ENCODE data around the gene C2CD4C.

Gene C2CD4C

DNA sequence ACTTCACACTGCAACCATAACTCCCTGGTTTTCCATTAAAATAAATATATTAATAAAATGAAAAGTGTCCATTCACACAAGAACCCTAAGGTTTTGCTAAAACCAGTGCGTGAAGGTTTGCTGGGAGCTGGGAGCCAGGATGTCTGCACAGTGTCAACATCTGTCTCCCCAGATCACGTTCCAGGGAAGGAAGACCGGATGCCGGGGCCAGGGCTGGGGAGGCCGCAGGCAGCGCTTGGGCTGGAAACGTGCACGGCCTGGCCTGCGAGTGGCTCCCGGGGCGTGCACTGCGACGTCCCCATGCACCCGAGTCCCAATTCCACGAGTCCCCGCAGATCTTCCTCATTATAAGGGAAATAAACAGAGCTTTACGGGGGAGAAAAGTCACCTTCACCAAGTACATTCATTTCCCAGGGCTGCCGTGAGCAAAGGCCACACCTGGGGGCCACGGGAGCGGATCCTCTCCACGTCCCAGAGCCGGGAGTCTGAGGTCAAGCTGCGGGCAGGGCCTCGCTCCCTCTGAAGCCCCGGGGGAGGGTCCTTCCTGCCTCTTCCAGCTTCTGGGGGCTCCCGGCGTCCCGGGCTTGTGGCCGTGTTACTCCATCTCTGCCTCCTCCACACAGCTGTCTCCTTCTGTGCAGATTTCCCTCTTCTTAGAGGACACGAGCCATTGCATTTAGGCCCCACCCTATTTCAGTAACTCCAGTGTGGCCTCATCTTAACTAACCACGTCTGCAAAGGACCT lies 39.0 kb upstream of the C2CD4C start:
- in situ Hi-C loops (cut with HindIII; ENCODE audit: low pct_unique_long_range_greater_than_20kb, low sequenced_read_pairs), result no loop called here
- no peak for DNase-seq (ENCODE audit: low read depth in 1 of 2, low spot score in 1 of 2)
- TF ChIP-seq JUND (IDR thresholded peaks at IDR 0.05; ENCODE audit: low read depth), result no peak

DNA sequence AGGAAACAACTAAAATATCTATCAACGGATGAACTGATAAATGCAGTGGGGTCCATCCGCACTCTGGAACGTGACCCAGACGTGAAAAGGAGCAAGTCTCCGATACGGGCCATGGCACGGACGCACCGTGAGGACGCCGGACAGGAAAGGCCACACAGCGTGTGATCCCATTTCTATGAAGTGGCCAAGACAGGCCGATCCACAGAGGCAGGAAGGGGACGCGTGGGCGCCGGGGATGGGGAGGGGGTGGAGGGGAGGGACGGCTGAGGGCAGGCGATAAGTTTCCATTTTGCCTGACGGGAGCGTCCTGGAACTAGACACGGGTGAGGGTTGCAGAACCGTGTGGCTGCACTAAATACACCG lies 38.1 kb upstream of the C2CD4C start:
- in situ Hi-C loops (cut with HindIII; ENCODE audit: low pct_unique_long_range_greater_than_20kb, low sequenced_read_pairs), result no loop called here
- TF ChIP-seq JUND (IDR thresholded peaks at IDR 0.05; ENCODE audit: low read depth), result no peak
- DNase-seq (ENCODE audit: low read depth in 1 of 2, low spot score in 1 of 2), result no peak

DNA sequence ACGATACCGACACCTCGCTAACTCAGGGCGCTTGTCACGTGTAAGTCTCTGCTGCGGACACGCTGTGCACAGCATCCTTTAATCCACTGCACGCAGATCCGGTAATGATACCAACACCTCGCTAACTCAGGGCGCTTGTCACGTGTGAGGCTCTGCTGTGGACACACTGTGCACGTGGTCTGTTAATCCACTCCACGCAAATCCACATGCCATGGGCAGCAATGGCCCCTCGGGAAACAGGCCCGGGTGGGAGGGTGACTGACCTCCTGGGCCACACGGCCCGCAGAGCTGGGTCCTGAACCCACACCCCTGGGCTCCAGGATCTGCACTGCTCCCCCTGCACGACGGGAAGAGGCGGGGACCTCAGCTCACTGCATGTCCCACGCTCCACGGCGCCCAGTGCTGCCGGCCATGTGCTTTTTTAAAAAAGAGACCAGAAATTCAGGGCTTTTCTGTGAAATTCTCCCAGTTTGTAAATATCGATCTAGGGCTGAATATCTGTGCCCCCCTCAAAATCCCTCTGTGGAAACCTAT lies 35.8 kb upstream of the C2CD4C start:
- in situ Hi-C loops (cut with HindIII; ENCODE audit: low pct_unique_long_range_greater_than_20kb, low sequenced_read_pairs), result no loop called here
- no peak for DNase-seq (ENCODE audit: low read depth in 1 of 2, low spot score in 1 of 2)
- no peak for TF ChIP-seq JUND (IDR thresholded peaks at IDR 0.05; ENCODE audit: low read depth)

DNA sequence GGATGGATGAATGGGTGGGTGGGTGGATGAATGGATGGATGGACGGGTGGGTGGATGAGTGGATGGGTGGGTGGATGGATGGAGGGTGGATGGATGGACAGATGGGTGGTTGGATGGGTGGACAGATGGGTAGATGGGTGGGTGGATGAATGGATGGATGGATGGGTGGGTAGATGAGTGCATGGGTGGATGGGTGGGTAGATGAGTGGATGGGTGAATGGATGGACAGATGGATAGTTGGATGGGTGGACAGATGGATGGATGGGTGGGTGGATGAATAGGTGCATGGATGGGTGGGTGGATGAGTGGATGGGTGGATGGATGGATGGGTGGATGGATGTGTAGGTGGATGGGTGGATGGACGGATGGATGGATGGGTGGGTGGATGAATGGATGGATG lies 34.1 kb upstream of the C2CD4C start:
- DNase-seq (ENCODE audit: low read depth in 1 of 2, low spot score in 1 of 2), result no peak
- in situ Hi-C loops (cut with HindIII; ENCODE audit: low pct_unique_long_range_greater_than_20kb, low sequenced_read_pairs), result no loop called here
- TF ChIP-seq JUND (IDR thresholded peaks at IDR 0.05; ENCODE audit: low read depth), result no peak

DNA sequence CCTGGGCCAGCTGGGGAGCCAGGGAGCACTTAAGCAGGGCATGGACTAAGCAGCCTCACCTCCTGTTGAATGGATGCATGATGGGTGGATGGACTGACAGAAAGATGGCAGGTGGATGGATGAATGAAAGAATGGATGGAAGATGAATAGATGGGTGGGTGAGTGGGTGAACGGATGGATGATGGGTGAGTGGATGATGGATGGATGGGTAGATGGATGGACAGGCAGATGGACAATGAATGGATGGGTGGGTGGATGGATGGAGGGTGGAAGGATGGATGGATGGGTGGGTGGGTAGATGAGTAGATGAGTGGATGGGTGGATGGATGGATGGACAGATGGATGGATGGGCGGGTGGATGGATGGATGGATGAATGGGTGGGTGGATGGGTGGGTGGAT lies 33.1 kb upstream of the C2CD4C start:
- in situ Hi-C loops (cut with HindIII; ENCODE audit: low pct_unique_long_range_greater_than_20kb, low sequenced_read_pairs), result no loop called here
- no peak for TF ChIP-seq JUND (IDR thresholded peaks at IDR 0.05; ENCODE audit: low read depth)
- no peak for DNase-seq (ENCODE audit: low read depth in 1 of 2, low spot score in 1 of 2)

DNA sequence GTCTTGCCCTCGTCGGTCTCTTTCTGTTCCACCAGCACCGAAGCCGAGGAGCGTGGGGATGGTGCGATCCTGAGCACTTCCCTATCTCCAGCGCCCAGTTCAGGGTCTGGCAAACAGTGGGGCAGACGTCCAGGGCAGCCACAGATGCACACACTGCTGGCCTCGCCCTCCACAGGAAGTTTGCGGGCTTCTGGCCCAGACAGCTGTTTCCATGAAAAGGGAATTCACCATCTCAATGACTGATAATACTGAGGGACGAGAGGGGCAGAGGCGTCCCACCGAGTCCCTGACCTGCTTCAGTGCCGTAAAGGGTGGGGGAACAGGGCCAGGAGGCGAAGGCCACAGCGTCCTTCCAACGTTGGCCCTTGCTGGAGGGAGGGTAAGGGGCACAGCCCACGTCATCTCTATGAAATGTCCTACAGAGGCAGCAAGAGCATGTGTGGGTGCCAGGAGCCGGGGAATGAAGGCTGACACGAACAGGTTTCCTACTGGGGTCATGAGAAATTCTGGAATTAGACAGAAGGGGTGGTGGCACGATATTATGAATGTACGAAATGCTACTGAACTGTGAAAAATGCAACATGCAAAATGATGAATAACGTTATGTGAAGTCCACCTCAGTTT lies 32.4 kb upstream of the C2CD4C start:
- in situ Hi-C loops (cut with HindIII; ENCODE audit: low pct_unique_long_range_greater_than_20kb, low sequenced_read_pairs), result no loop called here
- TF ChIP-seq JUND (IDR thresholded peaks at IDR 0.05; ENCODE audit: low read depth), result no peak

DNA sequence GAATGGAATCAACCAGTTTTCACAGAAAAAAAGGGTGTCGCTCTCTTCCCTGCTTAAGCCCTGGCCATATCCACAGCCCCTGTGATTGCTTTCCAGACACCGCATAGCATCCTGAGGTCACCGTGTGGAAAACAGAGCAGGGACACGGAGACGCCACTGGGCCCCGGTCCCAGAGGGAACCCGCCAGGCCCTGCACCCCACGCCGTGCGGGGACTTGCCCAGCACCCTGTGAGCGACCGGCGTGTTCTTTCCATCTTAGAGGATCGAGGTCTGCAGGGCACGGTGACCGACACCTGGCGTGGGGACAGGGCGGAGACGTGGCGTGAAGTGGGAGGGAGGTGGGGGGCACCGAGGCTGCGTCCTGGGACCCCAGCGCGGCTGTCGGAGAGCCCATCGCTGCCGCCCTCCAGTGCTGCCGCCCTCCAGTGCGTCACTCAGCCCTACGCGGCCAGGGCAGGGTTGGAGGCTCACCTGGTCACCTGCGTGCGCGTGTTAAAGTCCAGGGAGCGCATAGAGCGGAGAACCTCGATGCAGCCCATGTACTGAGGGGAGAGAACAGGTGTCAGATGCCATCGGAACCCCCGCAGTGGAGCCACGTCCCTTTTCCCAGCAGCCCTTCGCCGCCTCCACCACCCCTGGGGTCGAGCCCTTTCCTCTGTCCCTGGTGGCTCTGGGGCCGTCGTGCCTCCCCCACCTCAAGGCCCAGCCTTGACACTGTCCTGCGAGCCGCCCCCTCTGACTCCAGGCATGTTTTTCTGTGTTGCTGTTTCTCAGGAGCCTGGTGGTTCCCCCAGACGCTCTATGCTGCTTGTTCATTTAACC lies 31.7 kb upstream of the C2CD4C start:
- DNase-seq (ENCODE audit: low read depth in 1 of 2, low spot score in 1 of 2), result no peak
- in situ Hi-C loops (cut with HindIII; ENCODE audit: low pct_unique_long_range_greater_than_20kb, low sequenced_read_pairs), result no loop called here
- TF ChIP-seq JUND (IDR thresholded peaks at IDR 0.05; ENCODE audit: low read depth), result no peak

More for the DNA sequence above, 32.4 kb upstream of the C2CD4C start:
- DNase-seq (ENCODE audit: low read depth in 1 of 2, low spot score in 1 of 2), result no peak

DNA sequence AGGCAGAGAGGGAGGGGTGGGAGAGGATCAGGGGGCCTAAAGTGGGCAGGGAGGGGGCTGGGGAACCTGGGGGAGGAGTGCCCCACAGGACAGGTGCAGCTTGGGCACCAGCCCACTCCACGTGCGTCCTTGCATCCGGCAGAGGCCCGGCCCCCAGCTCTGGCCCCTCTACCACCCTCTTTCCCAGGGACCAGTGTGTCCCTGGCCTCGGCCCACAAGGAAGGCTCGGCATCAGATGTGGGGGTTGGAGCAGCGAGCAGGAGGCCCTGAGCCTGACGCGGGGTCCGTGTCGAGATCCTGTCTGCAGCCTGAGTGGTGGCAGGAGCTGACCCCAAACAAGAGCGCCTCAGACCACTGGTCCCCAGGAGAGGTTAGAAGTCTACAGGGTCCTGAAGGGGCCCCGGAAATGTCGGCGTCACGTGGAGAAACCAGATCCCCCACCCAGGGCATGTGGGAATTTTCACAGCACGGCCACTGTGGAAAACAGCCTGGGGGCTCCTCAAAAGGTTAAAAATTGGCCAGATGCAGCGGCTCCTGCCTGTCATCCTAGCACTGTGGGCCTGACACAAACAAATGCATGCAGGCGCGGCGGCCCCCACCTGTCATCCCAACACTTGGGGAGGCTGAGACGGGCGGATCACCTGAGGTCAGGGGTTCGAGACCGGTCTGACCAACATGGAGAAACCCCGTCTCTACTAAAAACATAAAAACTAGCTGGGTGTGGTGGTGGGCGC lies 30.4 kb upstream of the C2CD4C start:
- no peak for TF ChIP-seq JUND (IDR thresholded peaks at IDR 0.05; ENCODE audit: low read depth)
- no peak for DNase-seq (ENCODE audit: low read depth in 1 of 2, low spot score in 1 of 2)
- in situ Hi-C loops (cut with HindIII; ENCODE audit: low pct_unique_long_range_greater_than_20kb, low sequenced_read_pairs), result no loop called here

DNA sequence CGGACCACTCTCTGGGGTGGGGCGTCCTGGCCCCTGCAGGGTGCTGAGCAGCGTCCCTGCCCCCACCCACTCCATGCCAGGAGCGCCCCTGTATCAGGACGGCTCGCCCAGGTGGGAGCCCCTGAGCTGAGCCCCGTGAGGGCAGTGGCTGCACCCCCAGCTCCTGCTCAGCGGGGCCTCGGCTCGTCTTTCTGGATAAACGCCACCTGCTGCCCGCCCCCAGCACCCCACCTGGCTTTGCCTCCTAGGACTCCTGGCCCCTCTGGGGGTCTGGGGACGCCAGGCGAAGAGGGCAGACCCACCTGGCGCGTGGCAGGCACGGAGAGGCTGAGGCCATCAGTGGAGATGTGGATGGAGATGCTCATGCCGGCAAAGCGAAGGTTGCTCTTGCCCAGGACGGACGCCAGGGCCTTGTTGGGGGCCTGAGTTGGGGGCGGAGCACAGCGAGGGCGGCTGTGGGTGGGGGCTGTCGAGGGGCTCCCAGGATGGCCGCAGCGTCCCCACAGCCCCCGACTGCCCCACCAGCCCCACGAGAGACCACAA lies 29.5 kb upstream of the C2CD4C start:
- in situ Hi-C loops (cut with HindIII; ENCODE audit: low pct_unique_long_range_greater_than_20kb, low sequenced_read_pairs), result no loop called here
- DNase-seq (ENCODE audit: low read depth in 1 of 2, low spot score in 1 of 2), result no peak
- no peak for TF ChIP-seq JUND (IDR thresholded peaks at IDR 0.05; ENCODE audit: low read depth)

DNA sequence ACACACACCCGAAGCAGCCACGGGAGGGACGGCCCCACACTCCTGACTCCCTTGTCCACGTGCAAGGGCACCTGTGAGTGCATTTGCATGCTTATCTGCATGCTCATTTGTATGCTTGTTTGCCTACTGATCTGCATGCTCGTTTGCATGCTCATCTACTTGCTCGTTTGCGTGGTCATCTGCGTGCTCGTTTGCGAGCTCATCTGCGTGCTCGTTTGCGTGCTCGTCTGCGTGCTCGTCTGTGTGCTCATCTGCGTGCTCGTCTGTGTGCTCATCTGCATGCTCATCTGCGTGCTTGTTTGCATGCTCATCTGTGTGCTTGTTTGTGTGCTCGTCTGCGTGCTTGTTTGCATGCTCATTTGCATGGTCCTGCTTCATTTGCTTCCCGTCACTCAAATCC lies 28.1 kb upstream of the C2CD4C start:
- no peak for DNase-seq (ENCODE audit: low read depth in 1 of 2, low spot score in 1 of 2)
- in situ Hi-C loops (cut with HindIII; ENCODE audit: low pct_unique_long_range_greater_than_20kb, low sequenced_read_pairs), result no loop called here

DNA sequence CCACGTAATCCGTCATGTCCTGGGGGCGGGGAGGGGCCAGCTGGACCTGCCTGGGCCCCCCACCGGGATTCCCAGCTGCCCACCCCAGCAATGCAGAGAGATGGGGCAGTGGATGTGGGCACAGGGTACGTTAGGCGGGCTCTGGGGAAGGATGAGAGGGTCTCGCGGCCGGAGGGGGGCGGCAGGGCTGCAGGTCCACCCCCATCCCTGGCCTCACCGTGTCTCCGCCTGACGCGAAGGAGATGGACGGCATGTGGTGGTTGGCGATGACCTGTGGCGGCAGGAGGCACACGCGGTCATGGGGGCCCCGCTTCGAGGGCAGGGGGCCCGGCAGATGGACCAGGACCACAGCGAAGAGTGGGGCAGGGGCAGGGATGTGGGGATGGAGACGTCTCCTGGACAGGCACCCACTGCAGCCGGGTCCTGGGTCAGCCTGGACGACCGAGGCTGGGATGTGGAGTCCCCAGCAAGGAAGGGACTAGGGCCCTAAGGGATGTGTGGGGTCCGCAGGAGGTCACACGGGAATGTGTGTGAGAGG lies 27.5 kb upstream of the C2CD4C start:
- in situ Hi-C loops (cut with HindIII; ENCODE audit: low pct_unique_long_range_greater_than_20kb, low sequenced_read_pairs), result no loop called here
- TF ChIP-seq JUND (IDR thresholded peaks at IDR 0.05; ENCODE audit: low read depth), result no peak
- no peak for DNase-seq (ENCODE audit: low read depth in 1 of 2, low spot score in 1 of 2)

More for the DNA sequence above, 28.1 kb upstream of the C2CD4C start:
- no peak for TF ChIP-seq JUND (IDR thresholded peaks at IDR 0.05; ENCODE audit: low read depth)
